Dermis blood vessel endothelial cell (primary cell): ENCODE measurements around the gene MPO. TPM values are rescaled to one million over a fixed set of nuclear protein-coding genes. Genes with fewer than 3 reads are reported as not detected.

Experiments used
- DNase-seq: peaks from one replicate; pipeline ENCODE4 v3.0.0; 2010
- total RNA-seq: library from RNA; depleted of rRNA; stranded (reverse); fragments of >200 nt; gene quantifications from 2 replicates; pipeline ENCODE4 v1.2.3, GENCODE V29; 2014

The MPO gene
- total RNA-seq, 1 donor from 2014 or later, result not detected

- DNase-seq, result no peak
Measured at GRCh38 chr17:58231641-58232040, 49.1 kb downstream of the MPO start.

- no peak for DNase-seq
Measured at GRCh38 chr17:58229881-58230280, 50.9 kb downstream of the MPO start.

- DNase-seq, result no peak
Measured at GRCh38 chr17:58229384-58229783, 51.4 kb downstream of the MPO start.

GRCh38 chr17:58228679-58229078 lies 52.1 kb downstream of the MPO start:
- no peak for DNase-seq

GRCh38 chr17:58227733-58228132 lies 53.0 kb downstream of the MPO start:
- no peak for DNase-seq

- DNase-seq, result no peak
Measured at GRCh38 chr17:58224315-58224714, 56.4 kb downstream of the MPO start.

Other genes with a start within 250 kb of the MPO start
- 12.6 and 17.2 TPM in 2 replicates for gene DYNLL2, start 197.5 kb downstream of the MPO start, total RNA-seq
- gene OR4D1, start 132.6 kb downstream of the MPO start, total RNA-seq, result not detected in 2 replicates
- not detected in 2 replicates for gene OR4D2, start 114.0 kb downstream of the MPO start, total RNA-seq
- not detected in 2 replicates for gene EPX, start 88.2 kb downstream of the MPO start, total RNA-seq
- gene MKS1, start 61.7 kb downstream of the MPO start, total RNA-seq, result 10.2 and 13.4 TPM in 2 replicates
- under 0.01 TPM in 1 of 2 replicates, not detected in the other for gene LPO, start 42.4 kb downstream of the MPO start, total RNA-seq
- gene TSPOAP1, start 47.9 kb upstream of the MPO start, total RNA-seq, result under 0.01 and 0.14 TPM in 2 replicates
- 39.0 and 53.6 TPM in 2 replicates for gene SUPT4H1, start 71.3 kb upstream of the MPO start, total RNA-seq
- not detected in 2 replicates for gene RNF43, start 136.6 kb upstream of the MPO start, total RNA-seq
- 0.05 and 0.17 TPM in 2 replicates for gene HSF5, start 207.5 kb upstream of the MPO start, total RNA-seq
- gene MTMR4, start 233.7 kb upstream of the MPO start, total RNA-seq, result 53.9 and 57.5 TPM in 2 replicates